HG03469 (cell line): ENCODE measurements around the gene SRGAP1.

ENCODE experiments used
- ATAC-seq: cut with Tn5 transposase; IDR thresholded peaks from one replicate; pipeline ENCODE4 v1.9.1; 2021; ENCODE audit warnings: mild to moderate bottlenecking, moderate library complexity, moderate number of reproducible peaks; ENCODE audit not compliant: unreplicated experiment

Gene SRGAP1

GRCh38 chr12:63958876-63959580 lies 114.5 kb downstream of the SRGAP1 start:
- no peak for ATAC-seq

GRCh38 chr12:63961048-63961447 lies 116.5 kb downstream of the SRGAP1 start:
- no peak for ATAC-seq

- ATAC-seq = no peak
These were observed 117.0 kb downstream of the SRGAP1 start for GRCh38 chr12:63961543-63961942.

- no peak for ATAC-seq
These were observed 119.4 kb downstream of the SRGAP1 start for GRCh38 chr12:63963868-63964267.

GRCh38 chr12:63964301-63964700 lies 119.8 kb downstream of the SRGAP1 start:
- ATAC-seq = no peak

GRCh38 chr12:63965936-63966605 lies 121.6 kb downstream of the SRGAP1 start:
- no peak for ATAC-seq

GRCh38 chr12:63966606-63966975 lies 122.1 kb downstream of the SRGAP1 start:
- no peak for ATAC-seq

GRCh38 chr12:63967358-63968145 lies 123.1 kb downstream of the SRGAP1 start:
- ATAC-seq = no peak

GRCh38 chr12:63968673-63969072 lies 124.2 kb downstream of the SRGAP1 start:
- no peak for ATAC-seq

GRCh38 chr12:63976902-63977395 lies 132.4 kb downstream of the SRGAP1 start:
- no peak for ATAC-seq

GRCh38 chr12:63977441-63977840 lies 132.9 kb downstream of the SRGAP1 start:
- no peak for ATAC-seq

- ATAC-seq = no peak
These were observed 134.0 kb downstream of the SRGAP1 start for GRCh38 chr12:63978519-63978918.

GRCh38 chr12:63980211-63980610 lies 135.7 kb downstream of the SRGAP1 start:
- ATAC-seq = no peak

- ATAC-seq = no peak
These were observed 136.8 kb downstream of the SRGAP1 start for GRCh38 chr12:63981343-63981742.

- ATAC-seq = no peak
These were observed 138.2 kb downstream of the SRGAP1 start for GRCh38 chr12:63982604-63983295.

- ATAC-seq = no peak
These were observed 141.0 kb downstream of the SRGAP1 start for GRCh38 chr12:63985456-63985855.

GRCh38 chr12:63985945-63986344 lies 141.4 kb downstream of the SRGAP1 start:
- ATAC-seq = no peak

- ATAC-seq = no peak
These were observed 144.9 kb downstream of the SRGAP1 start for GRCh38 chr12:63989301-63989845.

- ATAC-seq = no peak
These were observed 146.5 kb downstream of the SRGAP1 start for GRCh38 chr12:63990828-63991547.

GRCh38 chr12:63994704-63995103 lies 150.2 kb downstream of the SRGAP1 start:
- no peak for ATAC-seq
